GM21390 (cell line): Measurements from ENCODE around the gene MYO18A.

ENCODE experiments used
- ATAC-seq: cut with Tn5 transposase; IDR thresholded peaks from one replicate; pipeline ENCODE4 v1.9.1; 2021; ENCODE audit not compliant: unreplicated experiment

MYO18A gene

GRCh38 chr17:29084541-29085146 is 95.6 kb downstream of the MYO18A start:
- no peak for ATAC-seq

- ATAC-seq, result no peak
Observed at GRCh38 chr17:29080965-29081364, 99.2 kb downstream of the MYO18A start.

- ATAC-seq, result no peak
Observed at GRCh38 chr17:29080323-29080722, 99.9 kb downstream of the MYO18A start.

GRCh38 chr17:29079887-29080286 is 100.3 kb downstream of the MYO18A start:
- ATAC-seq, result no peak

- no peak for ATAC-seq
Observed at GRCh38 chr17:29079433-29079832, 100.8 kb downstream of the MYO18A start.

- ATAC-seq, result no peak
Observed at GRCh38 chr17:29078183-29079045, 101.8 kb downstream of the MYO18A start.

GRCh38 chr17:29077320-29077719 is 102.9 kb downstream of the MYO18A start:
- ATAC-seq, result no peak

GRCh38 chr17:29076722-29077121 is 103.5 kb downstream of the MYO18A start:
- ATAC-seq, result no peak

GRCh38 chr17:29076087-29076486 is 104.1 kb downstream of the MYO18A start:
- no peak for ATAC-seq

GRCh38 chr17:29074488-29074887 is 105.7 kb downstream of the MYO18A start:
- no peak for ATAC-seq

- ATAC-seq, result no peak
Observed at GRCh38 chr17:29073520-29073919, 106.7 kb downstream of the MYO18A start.

- ATAC-seq, result no peak
Observed at GRCh38 chr17:29073045-29073444, 107.2 kb downstream of the MYO18A start.

GRCh38 chr17:29071303-29071702 is 108.9 kb downstream of the MYO18A start:
- ATAC-seq, result no peak

- no peak for ATAC-seq
Observed at GRCh38 chr17:29070781-29071180, 109.4 kb downstream of the MYO18A start.

- no peak for ATAC-seq
Observed at GRCh38 chr17:29070308-29070707, 109.9 kb downstream of the MYO18A start.

GRCh38 chr17:29069526-29070041 is 110.6 kb downstream of the MYO18A start:
- ATAC-seq, result no peak

- ATAC-seq, result no peak
Observed at GRCh38 chr17:29068818-29069217, 111.4 kb downstream of the MYO18A start.

- no peak for ATAC-seq
Observed at GRCh38 chr17:29066606-29067005, 113.6 kb downstream of the MYO18A start.

GRCh38 chr17:29066047-29066446 is 114.2 kb downstream of the MYO18A start:
- no peak for ATAC-seq

- no peak for ATAC-seq
Observed at GRCh38 chr17:29063992-29064391, 116.2 kb downstream of the MYO18A start.

- no peak for ATAC-seq
Observed at GRCh38 chr17:29062215-29062614, 118.0 kb downstream of the MYO18A start.

- ATAC-seq, result no peak
Observed at GRCh38 chr17:29061036-29061435, 119.2 kb downstream of the MYO18A start.
